ENCODE results near the gene MIER2. TPM values are rescaled to one million over a fixed set of nuclear protein-coding genes. Genes with fewer than 3 reads are reported as not detected.
A peak's percentile ranks its signal among the peaks of the same experiment; 100 is the strongest.

MIER2 gene
- total RNA-seq, 1 donor from 2014 or later: 47.3 TPM

- H3K27ac Mint-ChIP-seq (ENCODE audit: unreplicated experiment): peak overlapping the region; percentile 81
Measured at GRCh38 chr19:343941-344624, 513 bp downstream of the MIER2 start.

GRCh38 chr19:343451-343931 is 1.1 kb downstream of the MIER2 start:
- no peak for DNase-seq
- H3K9me3 Mint-ChIP-seq (ENCODE audit: unreplicated experiment): peaks cover 11% of the 10 kb centered on the region
- H3K4me3 Mint-ChIP-seq (ENCODE audit: unreplicated experiment): peak overlapping the region; percentile 97
- H3K27me3 Mint-ChIP-seq (ENCODE audit: unreplicated experiment): peaks cover 19% of the 10 kb centered on the region
- H3K36me3 Mint-ChIP-seq (ENCODE audit: unreplicated experiment): peaks cover 4% of the 10 kb centered on the region
- peaks cover 25% of the 10 kb centered on the region for H3K4me1 Mint-ChIP-seq (ENCODE audit: low read depth, unreplicated experiment)
- no peak for TF ChIP-seq CTCF (IDR thresholded peaks at IDR 0.05; ENCODE audit: partially characterized antibody, unreplicated experiment)
- peak overlapping the region; percentile 81 for H3K27ac Mint-ChIP-seq (ENCODE audit: unreplicated experiment)

More at GRCh38 chr19:343941-344624, 513 bp downstream of the MIER2 start:
- peaks cover 11% of the 10 kb centered on the region for H3K9me3 Mint-ChIP-seq (ENCODE audit: unreplicated experiment)
- peaks cover 19% of the 10 kb centered on the region for H3K27me3 Mint-ChIP-seq (ENCODE audit: unreplicated experiment)
- H3K4me3 Mint-ChIP-seq (ENCODE audit: unreplicated experiment): peak overlapping the region; percentile 97
- DNase-seq: peak; percentile 52
- peaks cover 4% of the 10 kb centered on the region for H3K36me3 Mint-ChIP-seq (ENCODE audit: unreplicated experiment)
- no peak for TF ChIP-seq CTCF (IDR thresholded peaks at IDR 0.05; ENCODE audit: partially characterized antibody, unreplicated experiment)
- H3K4me1 Mint-ChIP-seq (ENCODE audit: low read depth, unreplicated experiment): peaks cover 25% of the 10 kb centered on the region

- no peak for DNase-seq
- H3K4me3 Mint-ChIP-seq (ENCODE audit: unreplicated experiment): peak overlapping the region; percentile 97
- peaks cover 4% of the 10 kb centered on the region for H3K36me3 Mint-ChIP-seq (ENCODE audit: unreplicated experiment)
- no peak overlapping the region for H3K27ac Mint-ChIP-seq (ENCODE audit: unreplicated experiment)
- H3K9me3 Mint-ChIP-seq (ENCODE audit: unreplicated experiment): peaks cover 11% of the 10 kb centered on the region
- H3K4me1 Mint-ChIP-seq (ENCODE audit: low read depth, unreplicated experiment): peaks cover 25% of the 10 kb centered on the region
- H3K27me3 Mint-ChIP-seq (ENCODE audit: unreplicated experiment): peaks cover 19% of the 10 kb centered on the region
- no peak for TF ChIP-seq CTCF (IDR thresholded peaks at IDR 0.05; ENCODE audit: partially characterized antibody, unreplicated experiment)
Measured at GRCh38 chr19:342801-343421, 1.7 kb downstream of the MIER2 start.

GRCh38 chr19:342128-342455 is 2.5 kb downstream of the MIER2 start:
- Mint-ChIP-seq H3K9me3 (ENCODE audit: unreplicated experiment) (peaks cover 11% of the 10 kb centered on the region), H3K27ac (ENCODE audit: unreplicated experiment) (no peak overlapping the region), H3K27me3 (ENCODE audit: unreplicated experiment) (peaks cover 19% of the 10 kb centered on the region), H3K4me1 (ENCODE audit: low read depth, unreplicated experiment) (peaks cover 25% of the 10 kb centered on the region), H3K36me3 (ENCODE audit: unreplicated experiment) (peaks cover 4% of the 10 kb centered on the region), H3K4me3 (ENCODE audit: unreplicated experiment) (peak overlapping the region; percentile 42)
- TF ChIP-seq CTCF (IDR thresholded peaks at IDR 0.05; ENCODE audit: partially characterized antibody, unreplicated experiment): no peak
- no peak for DNase-seq

Data from glutamatergic neuron (in vitro differentiated cells).